Epithelial cell of proximal tubule (primary cell): Measurements from ENCODE around the gene ANKHD1. TPM values are rescaled to one million over a fixed set of nuclear protein-coding genes. Genes with fewer than 3 reads are reported as not detected.

Source experiments
- DNase-seq: peaks from one replicate; pipeline ENCODE4 v3.0.0-alpha.2; 2011; ENCODE audit warnings: low read depth
- H3K4me3 ChIP-seq: 2 replicates; pipeline ENCODE4 v1.5.1; 2011; ENCODE audit warnings: low read depth, mild to moderate bottlenecking, low read length
- CTCF ChIP-seq: conservative IDR thresholded peaks from 2 replicates; pipeline ENCODE4 v1.5.1; 2012; ENCODE audit warnings: low read depth, mild to moderate bottlenecking, low read length
- total RNA-seq: library from RNA; depleted of rRNA; stranded (reverse); fragments of >200 nt; gene quantifications from 2 replicates; pipeline ENCODE4 v1.2.3, GENCODE V29; 2015

The ANKHD1 gene
- 28.4 and 32.6 TPM in 2 replicates for total RNA-seq

- no peak for TF ChIP-seq CTCF
- DNase-seq = peak; percentile 100
- peak within 1 kb of the TSS; percentile 96 for H3K4me3 ChIP-seq
Observed at GRCh38 chr5:140401362-140402257, at the start of gene ANKHD1. ANKHD1 (plus strand) TSS chr5:140401833; CDS start chr5:140401968, 135 bp downstream.

GRCh38 chr5:140355546-140355945 lies 46.1 kb upstream of the ANKHD1 start:
- no peak for TF ChIP-seq CTCF
- no peak overlapping the region for H3K4me3 ChIP-seq
- DNase-seq = no peak

DNA sequence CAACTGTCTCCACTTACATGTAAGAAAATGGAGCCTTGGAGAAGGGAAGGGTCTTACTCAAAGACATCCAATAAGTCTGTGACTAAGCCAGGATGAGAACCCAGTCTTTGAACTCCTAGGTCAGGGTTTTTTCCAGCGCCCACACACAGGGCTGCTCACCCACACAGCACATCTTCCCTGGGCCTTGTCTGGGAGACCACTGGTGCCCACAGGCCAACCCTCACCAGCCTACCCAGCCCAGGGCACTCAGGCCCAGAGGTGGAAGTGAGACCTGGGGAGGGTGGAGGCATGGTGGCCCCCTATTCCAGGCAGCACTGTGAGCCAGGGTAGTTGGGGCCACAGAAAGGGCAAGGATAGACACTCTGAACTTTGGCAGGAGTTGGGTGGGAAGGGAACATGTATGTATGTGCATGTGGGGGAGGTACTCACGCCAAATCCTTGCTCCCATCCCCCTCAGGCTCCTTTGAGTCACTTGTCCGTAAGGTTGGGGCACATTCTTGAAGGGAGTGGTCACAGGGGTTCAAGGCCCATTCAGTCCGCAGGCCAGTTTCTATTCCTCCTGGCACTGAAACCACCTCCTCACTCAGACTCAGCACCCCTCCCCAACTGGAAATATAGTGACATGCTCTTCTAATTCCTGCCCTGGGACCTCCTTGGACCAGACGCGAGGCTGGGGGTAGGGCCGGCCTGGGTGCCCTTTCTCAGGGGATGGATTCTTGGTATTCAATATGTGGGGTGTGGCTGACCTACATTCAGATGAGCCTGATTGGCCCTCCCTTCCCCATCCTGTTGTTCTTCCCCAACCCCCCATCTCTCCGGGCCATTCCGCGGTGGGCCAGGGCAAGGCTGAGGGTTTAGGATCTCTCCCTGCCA lies 44.5 kb upstream of the ANKHD1 start:
- H3K4me3 ChIP-seq = no peak overlapping the region
- DNase-seq = no peak
- no peak for TF ChIP-seq CTCF

- TF ChIP-seq CTCF = peak; percentile 94
- H3K4me3 ChIP-seq = peak overlapping the region; percentile 35
- DNase-seq = no peak
Observed at GRCh38 chr5:140357726-140358093, 43.9 kb upstream of the ANKHD1 start.

DNA sequence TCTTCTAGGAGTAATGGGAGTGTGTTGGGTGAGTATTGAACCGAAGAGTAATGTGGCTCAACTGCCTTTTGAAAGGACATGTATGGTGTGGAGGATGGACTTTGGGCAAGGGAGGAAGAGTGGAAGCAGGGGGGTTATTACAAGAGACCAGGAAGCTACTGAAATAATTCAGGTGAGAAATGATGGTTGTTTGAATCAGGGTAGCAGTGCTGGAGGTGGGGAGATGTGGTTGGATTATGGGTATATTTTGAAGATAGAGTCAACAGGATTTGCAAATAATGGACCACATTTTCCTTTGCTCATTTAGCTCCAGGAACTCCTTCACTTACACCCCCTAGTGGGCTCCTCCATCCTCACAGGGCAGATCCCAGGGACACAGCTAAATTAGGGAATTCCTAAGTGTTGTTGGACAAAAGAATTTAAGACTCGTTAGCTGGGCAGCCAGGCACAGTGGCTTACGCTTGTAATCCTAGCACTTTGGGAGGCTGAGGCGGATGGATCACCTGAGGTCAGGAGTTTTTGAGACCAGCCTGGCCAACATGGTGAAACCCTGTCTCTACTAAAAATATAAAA lies 42.8 kb upstream of the ANKHD1 start:
- no peak for DNase-seq
- H3K4me3 ChIP-seq = no peak overlapping the region
- TF ChIP-seq CTCF = peak; percentile 64

- H3K4me3 ChIP-seq = no peak within 1 kb of the TSS
- no peak for TF ChIP-seq CTCF
- DNase-seq = no peak
Observed at GRCh38 chr5:140360101-140360500, 41.5 kb upstream of the ANKHD1 start, which contains the start of gene SLC4A9. SLC4A9 (plus strand) TSS chr5:140360194; CDS start chr5:140360237, 43 bp downstream.
